WERI-Rb-1 (cell line): ENCODE data around the gene GUK1.

Experiments
- DNase-seq: peaks from one replicate; pipeline ENCODE4 v3.0.0-alpha.2; 2020
- H3K27ac ChIP-seq: fragments of 250-450 bp; sonication (Bioruptor Pico); 2 replicates; pipeline ENCODE4 v1.5.1; 2020; ENCODE audit warnings: mild to moderate bottlenecking, moderate library complexity
- H3K27me3 ChIP-seq: fragments of 250-450 bp; sonication (Bioruptor Pico); 2 replicates; pipeline ENCODE4 v1.5.1; 2021; ENCODE audit warnings: mild to moderate bottlenecking, low read depth, moderate library complexity; ENCODE audit not compliant: insufficient read depth, severe bottlenecking
- H3K36me3 ChIP-seq: fragments of 250-450 bp; sonication (Bioruptor Pico); 2 replicates; pipeline ENCODE4 v1.5.1; 2020; ENCODE audit warnings: mild to moderate bottlenecking, moderate library complexity
- H3K4me3 ChIP-seq: 2 replicates; pipeline ENCODE4 v1.5.1; 2011; ENCODE audit warnings: low read depth, mild to moderate bottlenecking, control low read depth, low read length
- H3K9me3 ChIP-seq: fragments of 250-450 bp; sonication (Bioruptor Pico); 2 replicates; pipeline ENCODE4 v1.5.1; 2021; ENCODE audit warnings: mild to moderate bottlenecking, moderate library complexity; ENCODE audit not compliant: severe bottlenecking
- CTCF ChIP-seq: IDR thresholded peaks from 2 replicates; pipeline ENCODE4 v1.5.1; 2011; ENCODE audit warnings: low read depth, mild to moderate bottlenecking, control low read depth, inconsistent platforms, low read length

Gene GUK1

GRCh38 chr1:228102791-228103620 lies 37.1 kb upstream of the GUK1 start, which contains the start of gene C1orf35:
Gene C1orf35 (minus strand): TSS chr1:228103325. CDS start chr1:228103227, 98 bp downstream.
- peak; percentile 87 for DNase-seq
- Histone ChIP-seq H3K27me3 (no peaks in the 10 kb centered on the region), H3K4me3 (peak within 1 kb of the TSS; percentile 65), H3K36me3 (peaks cover 9% of the 10 kb centered on the region), H3K9me3 (no peaks in the 10 kb centered on the region), H3K27ac (peak within 1 kb of the TSS; percentile 86)
- no peak for TF ChIP-seq CTCF

- no peaks in the 10 kb centered on the region for H3K27me3 ChIP-seq
- no peak overlapping the region for H3K4me3 ChIP-seq
- peaks cover 2% of the 10 kb centered on the region for H3K36me3 ChIP-seq
- H3K27ac ChIP-seq: no peak overlapping the region
- no peaks in the 10 kb centered on the region for H3K9me3 ChIP-seq
- DNase-seq: no peak
- no peak for TF ChIP-seq CTCF
Measured at GRCh38 chr1:228104526-228105269, 35.4 kb upstream of the GUK1 start.

GRCh38 chr1:228105270-228105995 lies 34.6 kb upstream of the GUK1 start:
- no peaks in the 10 kb centered on the region; the same call in 1 of the 2 replicates for H3K36me3 ChIP-seq
- no peak for DNase-seq
- H3K27ac ChIP-seq: no peak overlapping the region

DNA sequence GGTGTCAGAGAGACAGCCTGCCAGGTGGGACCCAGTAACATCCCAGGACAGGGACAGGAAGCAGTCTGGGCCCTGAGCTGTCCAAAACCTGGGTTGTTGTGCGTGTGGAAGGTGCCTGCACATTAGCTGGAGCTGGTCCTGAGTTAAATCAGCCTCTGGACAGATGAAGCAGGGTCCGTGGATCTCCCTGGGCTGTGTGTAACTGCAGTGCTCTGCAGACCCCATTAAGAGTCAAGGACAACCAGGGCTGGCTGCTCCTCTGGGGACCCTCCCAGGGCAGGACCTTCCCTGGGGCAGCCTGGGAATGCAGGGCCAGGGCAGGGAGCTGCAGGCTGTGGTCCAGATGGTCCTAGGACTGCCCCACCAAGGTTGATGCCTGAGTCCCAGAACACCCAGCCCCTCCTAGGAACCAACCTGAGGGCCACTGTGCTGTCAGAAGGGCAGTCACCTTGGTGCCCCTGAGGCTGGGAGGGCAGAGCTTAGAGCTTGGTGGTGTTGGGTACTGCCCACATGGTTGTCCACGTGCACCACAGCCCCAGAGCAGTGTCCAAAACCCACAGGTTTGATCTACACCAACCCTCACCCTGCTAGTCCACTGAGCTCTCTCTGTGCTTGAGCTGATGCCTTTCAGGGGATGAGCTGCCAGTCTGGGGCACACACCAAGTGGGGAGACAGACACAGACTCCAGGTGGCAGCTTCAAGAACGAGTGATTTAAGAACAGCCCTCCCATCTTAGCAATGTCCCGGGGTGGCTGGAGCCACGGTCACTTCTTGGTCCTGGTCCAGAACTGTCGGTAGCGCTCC lies 33.9 kb upstream of the GUK1 start:
- no peak overlapping the region for H3K4me3 ChIP-seq
- H3K36me3 ChIP-seq: no peaks in the 10 kb centered on the region
- no peaks in the 10 kb centered on the region for H3K9me3 ChIP-seq
- no peak overlapping the region for H3K27ac ChIP-seq
- no peak for DNase-seq
- TF ChIP-seq CTCF: no peak
- no peaks in the 10 kb centered on the region for H3K27me3 ChIP-seq

More at GRCh38 chr1:228105270-228105995, 34.6 kb upstream of the GUK1 start:
- no peak for TF ChIP-seq CTCF
- Histone ChIP-seq H3K9me3 (no peaks in the 10 kb centered on the region), H3K4me3 (no peak overlapping the region), H3K27me3 (no peaks in the 10 kb centered on the region)

DNA sequence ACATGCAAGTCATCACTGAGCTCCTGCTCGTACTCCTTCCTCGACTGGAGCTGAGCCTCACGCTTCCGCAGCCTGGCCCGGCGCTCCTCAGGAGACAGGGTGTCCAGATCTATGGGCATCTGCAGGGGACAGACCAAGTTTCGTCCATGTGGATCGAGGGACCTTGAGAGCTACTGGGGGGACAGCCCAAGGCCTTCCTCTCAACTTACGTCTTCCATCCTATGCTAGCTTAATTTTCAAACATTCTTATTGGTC lies 33.4 kb upstream of the GUK1 start:
- Histone ChIP-seq H3K9me3 (no peaks in the 10 kb centered on the region), H3K27ac (no peak overlapping the region), H3K4me3 (no peak overlapping the region), H3K27me3 (no peaks in the 10 kb centered on the region), H3K36me3 (no peaks in the 10 kb centered on the region)
- DNase-seq: no peak
- no peak for TF ChIP-seq CTCF
